Mammary epithelial cell (primary cell): Measurements from ENCODE around the gene ZNF143.

Source experiments
- CTCF ChIP-seq, 2 donors: IDR thresholded peaks in 1 of 2; conservative IDR thresholded peaks in 1 of 2; 2 replicates each; pipeline ENCODE4 v1.5.1; 2011 to 2012; ENCODE audit warnings: inconsistent platforms in 2 of 2, low read length in 2 of 2, mild to moderate bottlenecking in 2 of 2, control low read depth in 1 of 2, low read depth in 1 of 2; ENCODE audit not compliant: insufficient read depth in 1 of 2; ENCODE audit errors: extremely low read depth in 1 of 2
- EZH2 ChIP-seq: IDR thresholded peaks from 2 replicates; pipeline ENCODE4 v1.6.1; 2012; ENCODE audit warnings: low read length, inconsistent platforms, borderline replicate concordance

GRCh38 chr11:9446230-9446629 lies 14.6 kb upstream of the ZNF143 start:
- no peak for TF ChIP-seq CTCF (conservative IDR thresholded peaks at IDR 0.05 in 1 of 2, IDR thresholded peaks at IDR 0.05 in 1 of 2; ENCODE audit: extremely low read depth in 1 of 2, insufficient read depth in 1 of 2, low read depth in 1 of 2, low read length in 2 of 2)
- TF ChIP-seq EZH2: no peak
